GM15510 (cell line): ENCODE measurements around the gene NMNAT3.

ENCODE experiments used
- POLR2A ChIP-seq: IDR thresholded peaks from 3 replicates; pipeline ENCODE4 v1.6.1; 2011; ENCODE audit warnings: borderline replicate concordance; ENCODE audit not compliant: insufficient read length; ENCODE audit errors: extremely low read depth

NMNAT3 gene

GRCh38 chr3:139687431-139687830 is 9.7 kb upstream of the NMNAT3 start:
- no peak for TF ChIP-seq POLR2A

- TF ChIP-seq POLR2A: no peak
These were observed 8.9 kb upstream of the NMNAT3 start for GRCh38 chr3:139686624-139687023.

- TF ChIP-seq POLR2A: no peak
These were observed 8.4 kb upstream of the NMNAT3 start for GRCh38 chr3:139686206-139686605.

- no peak for TF ChIP-seq POLR2A
These were observed 1.5 kb upstream of the NMNAT3 start for GRCh38 chr3:139679220-139679775.

GRCh38 chr3:139676632-139677387 is 962 bp downstream of the NMNAT3 start:
- no peak for TF ChIP-seq POLR2A

- TF ChIP-seq POLR2A: no peak
These were observed 1.7 kb downstream of the NMNAT3 start for GRCh38 chr3:139676108-139676507.

GRCh38 chr3:139675327-139675726 is 2.4 kb downstream of the NMNAT3 start:
- no peak for TF ChIP-seq POLR2A

- no peak for TF ChIP-seq POLR2A
These were observed 3.1 kb downstream of the NMNAT3 start for GRCh38 chr3:139674571-139675260.

GRCh38 chr3:139672884-139673283 is 4.9 kb downstream of the NMNAT3 start:
- TF ChIP-seq POLR2A: no peak

GRCh38 chr3:139671863-139672646 is 5.7 kb downstream of the NMNAT3 start:
- no peak for TF ChIP-seq POLR2A

GRCh38 chr3:139671107-139671506 is 6.7 kb downstream of the NMNAT3 start:
- no peak for TF ChIP-seq POLR2A

GRCh38 chr3:139670196-139670595 is 7.6 kb downstream of the NMNAT3 start:
- no peak for TF ChIP-seq POLR2A

GRCh38 chr3:139668332-139668731 is 9.4 kb downstream of the NMNAT3 start:
- no peak for TF ChIP-seq POLR2A

- no peak for TF ChIP-seq POLR2A
These were observed 12.8 kb downstream of the NMNAT3 start for GRCh38 chr3:139664958-139665357.

GRCh38 chr3:139660269-139660668 is 17.5 kb downstream of the NMNAT3 start:
- TF ChIP-seq POLR2A: no peak
